Limb (tissue), 2 donors: ENCODE measurements around the gene NOP56.

Source experiments
- DNase-seq, 2 donors: peaks; one replicate each; pipeline ENCODE4 v3.0.0-alpha.2; 2016; ENCODE audit errors: extremely low spot score in 2 of 2

The NOP56 gene

DNA sequence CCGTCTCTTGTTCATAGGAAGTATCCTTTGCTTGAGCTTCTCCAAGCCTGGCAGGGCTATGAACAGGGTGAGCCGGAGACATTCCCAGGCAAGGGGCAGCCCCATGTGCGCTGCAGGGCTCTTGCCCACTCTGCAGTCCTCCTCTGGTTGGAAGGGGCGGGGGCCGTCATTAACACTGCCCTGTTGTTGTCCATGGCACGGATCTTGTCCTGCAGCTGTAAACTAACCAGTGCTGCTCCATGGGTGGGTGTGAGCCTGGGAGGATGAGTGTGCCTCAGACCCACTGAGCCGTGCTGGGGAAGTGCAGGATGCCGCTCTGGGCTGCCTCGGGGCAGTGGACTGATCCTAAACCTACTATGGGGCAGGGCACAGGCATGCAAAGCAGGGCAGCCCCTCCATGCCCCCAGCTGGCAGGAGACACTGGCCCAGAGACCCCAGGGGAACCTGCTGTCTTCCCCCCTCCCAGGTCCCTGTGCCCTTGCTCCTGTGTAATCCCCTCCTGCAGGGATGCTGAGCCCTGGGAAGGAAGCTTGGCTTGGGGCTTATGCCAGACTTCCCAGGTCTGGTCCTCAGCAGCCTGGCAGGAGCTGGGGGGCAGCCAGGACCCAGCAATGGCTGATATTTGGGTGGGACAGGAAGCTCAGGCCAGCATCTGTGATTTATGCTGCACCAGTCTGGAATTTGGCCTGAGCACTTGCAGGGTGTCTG, 48.6 kb downstream of the NOP56 start:
- DNase-seq: no peak

DNA sequence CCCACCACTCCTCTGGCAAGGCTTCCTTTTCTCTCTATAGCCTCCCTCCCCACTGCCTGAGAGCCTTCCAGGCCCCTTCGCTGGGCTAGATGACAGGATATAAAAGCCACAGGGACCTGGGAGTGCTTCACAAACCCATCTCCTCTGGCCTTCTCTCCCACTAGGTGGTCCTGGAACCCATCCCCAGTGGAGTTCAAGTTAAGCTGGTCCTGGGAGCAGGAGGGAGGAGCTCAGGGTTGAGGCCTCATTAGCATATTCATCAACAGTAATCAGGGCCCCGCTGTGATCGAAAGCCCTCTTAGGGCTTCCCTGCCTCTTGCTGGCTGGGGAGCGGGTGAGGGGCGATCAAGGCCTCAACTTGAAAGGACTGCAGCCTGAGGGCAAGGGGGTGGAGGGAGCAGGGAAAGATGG, 49.2 kb downstream of the NOP56 start:
- DNase-seq: no peak

DNA sequence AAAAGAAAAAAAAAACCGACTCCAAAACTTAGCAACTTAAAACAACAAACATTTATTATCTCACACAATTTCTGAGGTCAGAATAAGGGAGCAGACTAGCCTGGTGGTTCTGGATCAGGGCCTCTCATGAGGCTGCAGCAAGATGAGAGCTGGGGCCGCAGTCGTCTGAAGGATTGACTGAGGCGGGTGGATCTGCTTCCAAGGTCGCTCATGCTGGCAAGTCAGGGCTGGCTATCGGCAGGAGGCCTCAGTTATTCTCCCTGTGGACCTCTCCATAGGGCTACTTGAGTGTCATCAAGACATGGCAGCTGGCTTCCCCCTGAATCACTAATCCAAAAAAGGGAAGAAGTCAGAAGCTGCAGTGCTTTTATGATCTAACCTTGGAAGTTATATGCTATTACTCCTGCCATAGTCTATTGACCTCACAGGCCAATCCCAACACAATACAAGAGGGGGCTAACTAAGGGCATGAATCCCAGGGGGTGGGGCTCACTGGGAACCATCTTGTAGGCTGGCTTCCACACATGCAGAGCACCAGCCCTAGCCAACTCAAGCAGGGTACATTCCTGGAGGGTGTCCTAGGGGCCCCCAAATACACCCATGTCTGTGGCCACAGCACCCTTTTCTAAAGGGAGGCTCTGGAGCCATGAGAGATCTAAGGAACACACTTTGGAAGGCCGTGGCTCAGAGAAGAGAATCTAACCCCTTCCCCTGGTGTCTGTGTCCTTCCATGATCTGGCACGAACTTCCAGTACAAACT, 51.5 kb downstream of the NOP56 start:
- no peak for DNase-seq

DNA sequence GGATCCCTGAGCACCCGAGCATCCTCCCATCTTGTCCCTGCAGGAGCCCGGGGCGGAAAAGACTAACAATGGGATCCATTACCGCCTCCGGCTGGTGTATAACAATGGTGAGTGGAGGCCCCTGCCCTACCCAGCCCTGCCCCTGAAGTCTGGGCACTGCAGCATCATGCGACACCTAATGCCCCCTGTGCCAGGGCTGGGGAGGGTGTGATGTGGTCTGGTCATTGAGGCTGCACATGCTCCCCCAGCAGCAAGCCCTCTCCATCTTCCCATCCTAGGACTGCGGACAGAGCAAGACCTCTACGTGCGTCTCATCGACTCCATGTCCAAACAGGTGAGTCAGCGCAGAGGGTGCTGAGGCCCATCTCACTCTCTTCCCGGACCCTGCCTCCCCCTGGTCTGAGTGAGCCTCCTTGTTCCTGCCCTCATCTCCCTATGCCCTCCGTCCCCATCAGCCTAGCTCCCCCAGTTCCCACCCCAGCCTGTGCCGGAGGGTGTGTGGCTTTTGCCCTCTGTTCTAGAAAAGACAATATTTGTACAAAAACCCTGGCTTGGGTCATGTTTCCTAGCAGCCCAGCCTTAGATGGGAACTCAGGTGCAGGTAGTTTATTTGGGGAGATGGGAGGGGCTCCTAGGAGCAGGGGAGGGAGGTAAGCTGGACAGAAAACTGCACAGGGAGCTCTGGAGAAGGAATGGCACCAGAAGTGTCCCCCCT, 53.7 kb downstream of the NOP56 start:
- no peak for DNase-seq

DNA sequence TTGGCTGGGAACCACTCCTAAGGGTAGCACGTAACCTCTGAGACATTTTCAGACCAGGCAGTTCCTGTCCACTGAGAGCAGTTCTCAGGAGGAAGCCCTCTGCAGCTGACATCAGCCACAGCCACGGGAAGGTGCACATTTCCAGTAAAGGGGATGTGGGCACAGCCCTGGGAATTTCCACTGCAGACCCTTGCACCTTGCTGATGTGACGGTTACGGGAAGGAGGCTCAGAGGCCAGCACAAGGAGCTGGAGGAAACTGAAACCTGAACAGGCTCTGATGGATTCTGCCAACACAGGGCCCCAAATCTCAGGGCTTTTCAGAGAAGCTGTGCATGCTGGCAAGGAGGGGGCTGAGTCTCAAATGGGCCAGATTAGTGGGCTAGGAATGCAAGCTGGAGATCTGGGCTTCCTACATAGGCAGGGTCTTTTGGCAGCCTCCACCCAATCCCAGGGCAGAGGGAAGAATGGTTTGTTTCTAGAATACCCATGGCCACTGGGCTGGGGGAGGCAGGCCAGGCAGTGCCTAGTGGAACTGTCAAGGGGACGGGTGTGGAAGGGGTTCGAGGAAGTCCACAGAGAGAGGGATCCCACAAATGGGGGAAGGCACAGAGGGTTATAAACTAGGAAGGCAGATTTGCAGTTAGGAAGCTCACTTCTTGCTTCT, 54.4 kb downstream of the NOP56 start:
- DNase-seq: no peak

DNA sequence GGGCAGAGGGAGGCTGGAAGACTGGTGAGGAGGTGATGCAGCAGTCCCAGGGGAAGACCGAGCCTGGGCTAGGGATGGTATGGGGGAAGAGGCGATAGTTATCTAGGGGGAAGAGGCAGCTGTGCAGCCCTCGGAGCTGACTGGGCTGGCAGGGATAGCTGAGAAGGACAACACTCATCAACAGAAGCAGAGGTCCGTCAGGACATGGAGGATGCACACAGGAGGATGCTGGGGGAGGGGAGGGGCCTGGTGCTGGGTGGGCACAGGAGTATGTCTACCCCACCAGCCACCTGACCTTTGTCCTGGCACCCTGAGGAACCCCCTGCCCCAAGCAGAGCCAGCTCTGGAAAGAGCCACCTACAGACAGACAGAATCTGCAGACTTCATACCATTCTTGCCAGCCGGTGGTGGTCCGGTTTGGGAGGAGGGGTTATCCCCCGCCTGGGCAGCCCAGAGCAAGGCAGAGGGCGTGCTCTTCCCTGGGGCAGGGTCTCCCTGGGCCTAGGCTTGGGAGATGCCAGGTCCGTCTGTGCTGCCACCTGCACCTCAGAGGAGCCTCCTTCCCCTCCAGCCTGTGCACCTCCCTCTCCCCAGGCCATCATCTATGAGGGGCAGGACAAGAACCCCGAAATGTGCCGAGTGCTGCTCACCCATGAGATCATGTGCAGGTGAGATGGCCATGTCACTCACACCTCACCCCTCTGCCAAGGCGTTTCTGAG, 55.1 kb downstream of the NOP56 start:
- no peak for DNase-seq
